GM12801 (cell line): ENCODE data around the gene JMJD1C.

Source experiments
- TF ChIP-seq, protein P1 (sequence below): IDR thresholded peaks from one replicate; pipeline ENCODE4 v1.5.1; 2011; ENCODE audit warnings: control low read depth; ENCODE audit not compliant: insufficient read length; ENCODE audit errors: extremely low read depth

JMJD1C gene

DNA sequence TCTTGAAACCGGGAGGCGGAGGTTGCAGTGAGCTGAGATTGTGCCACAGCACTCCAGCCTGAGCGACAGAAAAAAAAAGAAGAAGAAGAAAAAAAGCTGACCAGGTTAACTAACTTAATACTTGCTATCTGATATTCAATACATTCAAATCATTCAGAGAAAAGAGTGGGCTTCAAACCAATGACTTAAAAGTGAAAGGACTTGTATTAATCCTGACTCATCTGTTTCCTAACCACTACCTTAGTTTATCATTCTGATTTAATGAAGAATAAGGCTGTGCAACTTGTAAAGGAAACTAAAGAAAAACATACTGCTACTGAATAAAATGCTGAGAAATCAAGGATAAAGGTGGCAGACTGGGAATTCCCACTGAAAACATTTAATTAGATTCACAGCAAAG, 204.3 kb downstream of the JMJD1C start:
- TF ChIP-seq, protein P1, sequence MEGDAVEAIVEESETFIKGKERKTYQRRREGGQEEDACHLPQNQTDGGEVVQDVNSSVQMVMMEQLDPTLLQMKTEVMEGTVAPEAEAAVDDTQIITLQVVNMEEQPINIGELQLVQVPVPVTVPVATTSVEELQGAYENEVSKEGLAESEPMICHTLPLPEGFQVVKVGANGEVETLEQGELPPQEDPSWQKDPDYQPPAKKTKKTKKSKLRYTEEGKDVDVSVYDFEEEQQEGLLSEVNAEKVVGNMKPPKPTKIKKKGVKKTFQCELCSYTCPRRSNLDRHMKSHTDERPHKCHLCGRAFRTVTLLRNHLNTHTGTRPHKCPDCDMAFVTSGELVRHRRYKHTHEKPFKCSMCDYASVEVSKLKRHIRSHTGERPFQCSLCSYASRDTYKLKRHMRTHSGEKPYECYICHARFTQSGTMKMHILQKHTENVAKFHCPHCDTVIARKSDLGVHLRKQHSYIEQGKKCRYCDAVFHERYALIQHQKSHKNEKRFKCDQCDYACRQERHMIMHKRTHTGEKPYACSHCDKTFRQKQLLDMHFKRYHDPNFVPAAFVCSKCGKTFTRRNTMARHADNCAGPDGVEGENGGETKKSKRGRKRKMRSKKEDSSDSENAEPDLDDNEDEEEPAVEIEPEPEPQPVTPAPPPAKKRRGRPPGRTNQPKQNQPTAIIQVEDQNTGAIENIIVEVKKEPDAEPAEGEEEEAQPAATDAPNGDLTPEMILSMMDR = no peak

DNA sequence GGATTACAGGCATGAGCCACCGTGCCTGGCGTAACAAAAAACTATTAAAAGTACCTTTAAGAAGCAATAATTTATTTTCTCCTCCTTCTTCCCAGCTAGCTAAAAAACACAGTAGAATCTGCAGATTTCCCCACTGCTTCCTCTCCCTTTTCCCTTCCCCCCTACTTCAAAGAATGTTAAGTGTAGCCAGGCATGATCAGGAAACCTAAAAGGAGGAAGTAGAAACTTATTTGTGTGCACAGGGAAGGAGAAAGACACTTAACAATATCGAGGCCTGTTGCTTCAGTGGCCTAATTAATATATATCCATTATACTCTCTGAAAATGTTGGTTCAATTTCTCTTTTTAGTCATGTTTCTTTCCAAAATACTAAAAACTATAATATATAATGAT, 204.9 kb downstream of the JMJD1C start:
- TF ChIP-seq, protein P1 = no peak

DNA sequence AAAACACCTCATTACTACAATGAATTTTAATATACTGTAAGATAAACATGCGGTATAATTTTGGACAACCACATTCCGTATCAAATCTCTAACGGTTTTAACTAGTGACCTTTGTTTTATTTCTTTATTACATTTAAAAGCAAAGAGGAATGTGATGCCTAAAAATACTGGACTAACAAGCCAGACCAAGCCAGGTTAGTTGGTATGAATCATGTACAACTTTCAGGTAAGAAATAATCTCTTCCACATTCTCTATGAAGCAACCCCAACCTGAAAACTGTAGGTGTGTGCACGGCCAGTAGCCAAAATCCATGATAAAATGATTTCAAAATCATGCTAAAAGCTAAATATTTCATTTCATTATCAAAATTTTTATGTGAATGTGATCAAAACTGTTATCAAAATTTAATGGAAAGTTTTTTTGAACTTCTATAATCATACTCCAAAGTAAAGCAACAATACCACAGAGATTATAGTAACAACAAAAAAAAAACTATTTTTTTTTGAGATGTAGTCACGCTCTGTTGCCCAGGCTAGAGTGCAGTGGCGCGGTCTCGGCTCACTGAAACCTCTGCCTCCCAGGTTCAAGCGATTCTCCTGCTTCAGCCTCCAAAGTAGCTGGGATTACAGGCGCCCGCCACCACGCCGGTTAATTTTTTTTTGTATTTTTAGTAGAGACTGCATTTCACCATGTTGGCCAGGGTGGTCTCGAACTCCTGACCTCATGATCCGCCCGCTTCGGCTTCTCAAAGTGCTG, 205.5 kb downstream of the JMJD1C start:
- TF ChIP-seq, protein P1 = no peak

DNA sequence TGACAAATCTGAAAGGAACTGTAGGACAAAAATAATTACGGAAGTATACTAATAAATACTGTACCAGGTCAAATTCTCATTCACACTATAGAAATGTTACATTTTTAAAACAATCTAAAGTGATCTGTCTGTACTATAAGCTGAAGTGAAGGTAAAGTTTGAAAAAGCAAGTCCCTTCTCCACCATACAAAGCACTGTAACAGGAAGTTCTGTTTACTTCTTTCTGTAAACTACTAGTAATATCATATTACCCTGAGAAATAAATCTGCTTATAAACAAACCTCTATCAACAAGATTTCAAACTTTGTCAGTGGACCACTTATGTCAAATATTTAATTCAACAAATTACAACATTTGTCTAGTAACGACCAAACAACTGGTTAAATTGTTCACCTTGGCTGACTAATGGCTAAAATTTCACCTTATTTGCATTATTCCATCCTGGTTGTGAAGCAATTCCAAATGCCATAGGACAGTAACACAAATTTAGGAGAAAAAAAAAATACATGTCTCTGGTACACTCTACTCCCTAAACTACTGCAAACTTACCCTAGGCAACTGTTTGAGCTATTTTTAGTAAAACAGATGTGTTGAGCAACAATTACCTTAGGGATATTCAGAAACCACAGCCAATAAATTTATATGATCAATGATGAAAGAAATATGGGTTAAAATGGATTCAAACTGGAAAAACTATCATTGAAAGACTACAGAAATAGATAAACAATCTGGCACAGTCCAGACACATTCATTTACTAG, 206.7 kb downstream of the JMJD1C start:
- TF ChIP-seq, protein P1 = no peak

DNA sequence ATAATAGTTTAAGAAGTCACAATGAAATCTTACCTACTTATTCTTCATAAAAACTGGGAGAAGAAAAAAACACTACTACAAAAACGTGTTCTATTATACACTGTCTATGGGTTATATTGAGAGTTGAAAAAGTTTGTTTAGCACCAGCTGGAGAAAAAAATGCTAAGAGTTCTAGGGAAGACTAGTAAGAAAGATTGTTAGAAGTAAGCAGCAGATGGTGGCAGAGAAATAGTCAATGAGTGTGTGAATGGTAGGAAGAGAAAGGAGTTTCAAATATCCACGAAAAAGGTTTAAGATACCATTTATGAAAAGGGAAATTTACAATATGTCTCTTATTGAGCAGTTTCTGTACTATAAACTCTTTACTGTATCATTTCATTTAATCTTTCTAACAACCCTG, 208.0 kb downstream of the JMJD1C start:
- TF ChIP-seq, protein P1 = no peak

DNA sequence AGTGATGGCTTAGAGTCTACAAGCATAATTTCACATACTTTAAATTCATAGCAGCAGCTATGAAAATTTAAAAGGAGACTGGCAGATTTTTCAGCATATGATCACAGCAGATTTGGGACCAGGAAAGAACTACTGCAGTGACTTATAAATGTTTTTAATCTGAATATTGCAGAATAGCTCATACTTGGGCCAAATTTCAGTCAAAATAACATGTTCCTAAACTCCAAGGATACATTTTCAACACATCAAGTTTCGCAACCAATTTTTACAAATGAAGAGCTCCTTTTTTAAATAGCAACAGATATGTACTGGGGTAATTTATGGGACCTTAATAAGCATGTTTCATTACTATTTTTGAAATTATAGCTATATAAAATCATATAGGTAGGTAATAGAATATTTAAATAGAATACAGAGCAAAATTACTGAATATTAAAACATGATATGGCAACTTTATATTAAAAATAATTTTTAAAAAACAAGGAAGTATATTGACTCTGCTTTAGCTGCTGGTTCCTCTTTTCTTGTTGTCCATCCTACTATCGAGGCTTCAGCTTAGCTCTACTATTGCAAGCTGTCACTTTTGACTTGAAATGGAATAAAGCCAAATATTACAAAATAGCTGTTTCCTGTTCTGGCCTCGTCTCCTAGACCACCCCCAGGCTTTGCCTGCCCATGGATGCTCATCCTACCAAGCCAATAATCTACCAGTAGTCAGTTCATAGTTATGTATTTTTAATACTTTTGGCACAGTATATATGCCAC, 209.6 kb downstream of the JMJD1C start:
- TF ChIP-seq, protein P1 = no peak

DNA sequence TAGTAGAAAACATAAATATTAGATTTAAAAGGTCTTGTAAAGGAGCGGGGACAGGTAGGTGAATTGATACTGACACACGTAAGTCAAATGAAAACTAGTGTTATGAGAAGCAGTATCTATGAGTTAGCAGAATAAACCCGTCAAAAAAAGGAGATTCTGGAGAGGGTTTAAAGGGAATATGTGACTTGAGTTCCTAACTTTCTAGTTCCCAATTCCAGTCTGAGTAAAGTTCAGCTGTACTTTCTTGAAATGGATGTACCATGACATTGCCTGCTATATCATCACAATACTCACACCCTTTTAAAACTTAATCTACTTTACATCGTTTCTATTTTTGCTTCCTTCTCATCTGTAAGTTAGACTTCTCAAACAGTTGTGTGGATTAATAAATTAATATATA, 210.5 kb downstream of the JMJD1C start:
- TF ChIP-seq, protein P1 = no peak
